HepG2 (cell line): ENCODE results near the gene HDAC10. TPM values are rescaled to one million over a fixed set of nuclear protein-coding genes. Genes with fewer than 3 reads are reported as not detected.

Experiments used
- ATF6 ChIP-seq: sonication (generic); formaldehyde crosslinking; conservative IDR thresholded peaks from 2 replicates; pipeline ENCODE4 v1.4.0; 2020; ENCODE audit warnings: missing genetic modification reagents
- GPBP1L1 ChIP-seq: sonication (generic); formaldehyde crosslinking; IDR thresholded peaks from 2 replicates; pipeline ENCODE4 v1.5.0; 2020; ENCODE audit warnings: mild to moderate bottlenecking, missing genetic modification reagents
- HNF1A ChIP-seq, 2 experiments: sonication (generic) in 1 of 2; formaldehyde crosslinking in 1 of 2; IDR thresholded peaks; 2 replicates each; pipeline versions ENCODE4 v1.4.0 to v1.6.1; 2016 to 2020; ENCODE audit warnings: borderline replicate concordance in 1 of 2, low read depth in 1 of 2, mild to moderate bottlenecking in 1 of 2, missing genetic modification reagents in 1 of 2
- HOXA3 ChIP-seq: sonication (generic); formaldehyde crosslinking; IDR thresholded peaks from 2 replicates; pipeline ENCODE4 v1.5.0; 2020; ENCODE audit warnings: missing genetic modification reagents
- PHF20 ChIP-seq: sonication (generic); formaldehyde crosslinking; IDR thresholded peaks from 2 replicates; pipeline ENCODE4 v1.5.0; 2020; ENCODE audit warnings: mild to moderate bottlenecking, missing genetic modification reagents
- PHF8 ChIP-seq: sonication (generic); formaldehyde crosslinking; IDR thresholded peaks from 2 replicates; pipeline ENCODE4 v1.5.0; 2020; ENCODE audit warnings: missing genetic modification reagents
- RARG ChIP-seq: sonication (generic); formaldehyde crosslinking; IDR thresholded peaks from 2 replicates; pipeline ENCODE4 v1.4.0; 2020; ENCODE audit warnings: low read depth, mild to moderate bottlenecking, missing genetic modification reagents
- SOX6 ChIP-seq, 2 experiments: fragments of 450-650 bp in 1 of 2; sonication (generic) in 1 of 2; formaldehyde crosslinking in 1 of 2; IDR thresholded peaks; 2 replicates each; pipeline versions ENCODE4 v1.4.0 to v1.6.1; 2017 to 2020; ENCODE audit warnings: antibody characterized with exemption in 1 of 2, mild to moderate bottlenecking in 1 of 2, missing genetic modification reagents in 1 of 2
- SYNCRIP ChIP-seq: fragments of 200-400 bp; formaldehyde crosslinking; IDR thresholded peaks from 2 replicates; pipeline ENCODE4 v1.6.1; 2018; ENCODE audit warnings: mild to moderate bottlenecking, low read depth, low read length; ENCODE audit not compliant: insufficient read depth
- ZNF407 ChIP-seq: sonication (generic); formaldehyde crosslinking; IDR thresholded peaks from one replicate; pipeline ENCODE4 v1.5.1; 2020; ENCODE audit warnings: mild to moderate bottlenecking, missing genetic modification reagents; ENCODE audit errors: not compliant biosample characterization
- ZSCAN22 ChIP-seq: sonication (generic); formaldehyde crosslinking; IDR thresholded peaks from 2 replicates; pipeline ENCODE4 v1.4.0; 2020; ENCODE audit warnings: mild to moderate bottlenecking, missing genetic modification reagents
- polyA plus RNA-seq, 8 experiments: library from polyadenylated mRNA; depleted of rRNA in 3 of 8; stranded (reverse) in 7 of 8; unstranded in 1 of 8; fragments of >200 nt; fragmentation: Illumina TruSeq in 4 of 8; extraction: Trizol in 4 of 8; gene quantifications; 2 replicates each; pipeline versions ENCODE4 v1.2.1 to v1.2.3, GENCODE V29; 2011 to 2016; ENCODE audit warnings: low read depth in 4 of 8, missing spikeins in 1 of 8, mixed read lengths in 1 of 8; ENCODE audit not compliant: insufficient read depth in 1 of 8
- total RNA-seq, 5 experiments: library from RNA; depleted of rRNA; stranded (reverse); fragments of >200 nt; fragmentation: Illumina TruSeq; extraction: Trizol; gene quantifications; 2 replicates each; pipeline ENCODE4 v1.2.3, GENCODE V29; 2016; ENCODE audit warnings: low read depth in 1 of 5

HDAC10 gene
- total and polyA plus RNA-seq, 2 of the 13 experiments (the other 11 are each of a cell fraction or from before 2014, with no cell fraction given) = 13.9 to 14.9 TPM

- TF ChIP-seq ATF6 (CRISPR knock-in tag) = no peak
- TF ChIP-seq ZNF407 = peak; percentile 75
- no peak for TF ChIP-seq ZSCAN22 (CRISPR knock-in tag)
- TF ChIP-seq HNF1A (IDR thresholded peaks at IDR 0.05; ENCODE audit: low read depth) = no peak
- peak; percentile 72; the same call in 1 of the 2 replicates for TF ChIP-seq HNF1A (CRISPR knock-in tag; IDR thresholded peaks at IDR 0.05; ENCODE audit: borderline replicate concordance)
- TF ChIP-seq PHF8 (CRISPR knock-in tag) = peak; percentile 94
- no peak for TF ChIP-seq GPBP1L1 (CRISPR knock-in tag)
- no peak for TF ChIP-seq SOX6 (IDR thresholded peaks at IDR 0.05)
- TF ChIP-seq SOX6 (CRISPR knock-in tag; IDR thresholded peaks at IDR 0.05) = peak; percentile 75
- TF ChIP-seq RARG (CRISPR knock-in tag) = 0 out of 2 replicates have a peak, but pooled peaks have one; percentile 45
- peak; percentile 98 for TF ChIP-seq PHF20 (CRISPR knock-in tag)
- no peak for TF ChIP-seq SYNCRIP
- TF ChIP-seq HOXA3 (CRISPR knock-in tag) = peak; percentile 100
These were observed 6.4 kb downstream of the HDAC10 start, which contains the start of gene TUBGCP6 (continued) for GRCh38 chr22:50244420-50245213.
